PC-9 (cell line): ENCODE measurements around the gene ZNF385A.

Experiments used
- CTCF ChIP-seq: fragments of 200-600 bp; sonication (generic); conservative IDR thresholded peaks from 2 replicates; pipeline ENCODE4 v1.6.1; 2017; ENCODE audit warnings: mixed run types, antibody characterized with exemption, mild to moderate bottlenecking, moderate library complexity
- EZH2 ChIP-seq: fragments of 200-600 bp; sonication (generic); IDR thresholded peaks from 2 replicates; pipeline ENCODE4 v1.8.0; 2017; ENCODE audit warnings: antibody characterized with exemption, low read depth

- TF ChIP-seq CTCF = no peak
- no peak for TF ChIP-seq EZH2
Observed at GRCh38 chr12:54390668-54391551, 6.4 kb upstream of the ZNF385A start.
